HG03460 (cell line): ENCODE measurements around the gene MUCL1.
A peak's percentile ranks its signal among the peaks of the same experiment; 100 is the strongest.
"Not testable (repeated sequence)": the region's sequence is repeated elsewhere in the genome, so short reads cannot be mapped to it uniquely, and the experiment has no call there.

Experiments
- ATAC-seq: cut with Tn5 transposase; IDR thresholded peaks from one replicate; pipeline ENCODE4 v1.9.1; 2021; ENCODE audit not compliant: unreplicated experiment

MUCL1 gene

GRCh38 chr12:54853933-54854538, at the start of gene MUCL1:
Gene MUCL1, plus strand, starts transcription at chr12:54854516. Its CDS starts 67 bp downstream, at chr12:54854583.
- peak; percentile 86 for ATAC-seq

- no peak for ATAC-seq
Observed at GRCh38 chr12:54821676-54822075, 32.6 kb upstream of the MUCL1 start.

- no peak for ATAC-seq
Observed at GRCh38 chr12:54824402-54824801, 29.9 kb upstream of the MUCL1 start.

GRCh38 chr12:54829511-54829910, 24.8 kb upstream of the MUCL1 start:
- ATAC-seq, result no peak

GRCh38 chr12:54830199-54830598, 24.1 kb upstream of the MUCL1 start:
- no peak for ATAC-seq

GRCh38 chr12:54831631-54832030, 22.7 kb upstream of the MUCL1 start:
- no peak for ATAC-seq

- no peak for ATAC-seq
Observed at GRCh38 chr12:54840244-54840865, 14.0 kb upstream of the MUCL1 start.

- no peak for ATAC-seq
Observed at GRCh38 chr12:54857406-54857805, 3.1 kb downstream of the MUCL1 start.

- ATAC-seq, result no peak
Observed at GRCh38 chr12:54858562-54858961, 4.2 kb downstream of the MUCL1 start.

GRCh38 chr12:54859502-54859901, 5.2 kb downstream of the MUCL1 start:
- ATAC-seq, result no peak

GRCh38 chr12:54861927-54862326, 7.6 kb downstream of the MUCL1 start:
- no peak for ATAC-seq

GRCh38 chr12:54863948-54864618, 9.8 kb downstream of the MUCL1 start:
- ATAC-seq, result no peak

- ATAC-seq, result no peak
Observed at GRCh38 chr12:54865683-54866324, 11.5 kb downstream of the MUCL1 start.

- ATAC-seq, result no peak
Observed at GRCh38 chr12:54868690-54869089, 14.4 kb downstream of the MUCL1 start.

GRCh38 chr12:54870048-54870447, 15.7 kb downstream of the MUCL1 start:
- ATAC-seq, result no peak

GRCh38 chr12:54870617-54871016, 16.3 kb downstream of the MUCL1 start:
- ATAC-seq, result no peak

GRCh38 chr12:54879150-54879549, 24.8 kb downstream of the MUCL1 start:
- ATAC-seq, result no peak

- ATAC-seq, result no peak
Observed at GRCh38 chr12:54879579-54879978, 25.3 kb downstream of the MUCL1 start.

GRCh38 chr12:54882079-54882478, 27.8 kb downstream of the MUCL1 start:
- no peak for ATAC-seq

- not testable (repeated sequence) for ATAC-seq
Observed at GRCh38 chr12:54882597-54882996, 28.3 kb downstream of the MUCL1 start.

GRCh38 chr12:54888428-54888827, 34.1 kb downstream of the MUCL1 start:
- not testable (repeated sequence) for ATAC-seq

- ATAC-seq, result no peak
Observed at GRCh38 chr12:54890339-54890738, 36.0 kb downstream of the MUCL1 start.
